HEK293 (cell line): ENCODE measurements around the gene USP6.

Experiments
- CTCF ChIA-PET: fragments of 350-600 bp; formaldehyde crosslinking; extraction: SDS; loops from one replicate; lab custom pipeline; 2021; ENCODE audit warnings: antibody characterized with exemption; lab: Yijun Ruan, JAX
- POLR2A ChIA-PET: fragments of 300-600 bp; formaldehyde crosslinking; extraction: SDS; loops from one replicate; lab custom pipeline; 2020; ENCODE audit warnings: antibody characterized with exemption, inconsistent platforms; lab: Yijun Ruan, JAX
- H3K27ac ChIP-seq: fragments of 200-500 bp; sonication (Bioruptor generic); 2 replicates; pipeline ENCODE4 v1.5.1; 2014; ENCODE audit warnings: low read depth, low read length, control low read depth, inconsistent platforms; ENCODE audit errors: extremely low read depth
- H3K36me3 ChIP-seq, 2 experiments: fragments of 200-500 bp in 1 of 2; sonication (Bioruptor generic) in 1 of 2; 1 replicate in 1 of 2; 2 replicates in 1 of 2; pipeline ENCODE4 v1.5.1; 2014 to 2017; ENCODE audit warnings: inconsistent platforms in 2 of 2, low read length in 2 of 2; ENCODE audit not compliant: control insufficient read depth in 2 of 2, insufficient read depth in 1 of 2
- H3K4me1 ChIP-seq: fragments of 200-500 bp; sonication (Bioruptor generic); 2 replicates; pipeline ENCODE4 v1.5.1; 2014; ENCODE audit warnings: mild to moderate bottlenecking, low read length, inconsistent platforms; ENCODE audit not compliant: control insufficient read depth, insufficient read depth
- H3K4me3 ChIP-seq: 2 replicates; pipeline ENCODE4 v1.5.1; 2011; ENCODE audit warnings: low read depth, mild to moderate bottlenecking, control low read depth, low read length, moderate library complexity
- H3K9me3 ChIP-seq: fragments of 200-500 bp; sonication (Bioruptor generic); 2 replicates; pipeline ENCODE4 v1.5.1; 2014; ENCODE audit warnings: low read depth, low read length, inconsistent platforms; ENCODE audit not compliant: control insufficient read depth, insufficient read depth
- GFI1B ChIP-seq: fragments of 450-650 bp; formaldehyde crosslinking; IDR thresholded peaks from 2 replicates; pipeline ENCODE4 v1.5.1; 2016; ENCODE audit warnings: missing biosample characterization, missing genetic modification characterization
- GLIS2 ChIP-seq: fragments of 450-650 bp; formaldehyde crosslinking; IDR thresholded peaks from 2 replicates; pipeline ENCODE4 v1.5.1; 2016; ENCODE audit warnings: missing biosample characterization, missing genetic modification characterization
- MZF1 ChIP-seq: fragments of 450-650 bp; formaldehyde crosslinking; IDR thresholded peaks from 2 replicates; pipeline ENCODE4 v1.5.1; 2017; ENCODE audit warnings: missing biosample characterization, missing genetic modification characterization, borderline replicate concordance
- PRDM10 ChIP-seq: fragments of 450-650 bp; formaldehyde crosslinking; IDR thresholded peaks from 2 replicates; pipeline ENCODE4 v1.5.1; 2016; ENCODE audit warnings: missing biosample characterization, missing genetic modification characterization
- TCF7L2 ChIP-seq: IDR thresholded peaks from 2 replicates; pipeline ENCODE4 v1.6.1; 2011; ENCODE audit warnings: low read depth, mild to moderate bottlenecking, inconsistent platforms, low read length, moderate library complexity, borderline replicate concordance
- YY1 ChIP-seq: fragments of 450-650 bp; formaldehyde crosslinking; IDR thresholded peaks from 2 replicates; pipeline ENCODE4 v1.5.1; 2018; ENCODE audit warnings: missing biosample characterization, missing genetic modification characterization
- YY2 ChIP-seq: fragments of 450-650 bp; formaldehyde crosslinking; IDR thresholded peaks from 2 replicates; pipeline ENCODE4 v1.5.1; 2016; ENCODE audit warnings: missing biosample characterization, missing genetic modification characterization
- ZBTB48 ChIP-seq: fragments of 450-650 bp; formaldehyde crosslinking; IDR thresholded peaks from 2 replicates; pipeline ENCODE4 v1.5.1; 2016; ENCODE audit warnings: missing biosample characterization, missing genetic modification characterization
- ZFP41 ChIP-seq: fragments of 450-650 bp; formaldehyde crosslinking; IDR thresholded peaks from 2 replicates; pipeline ENCODE4 v1.5.1; 2016; ENCODE audit warnings: missing biosample characterization, missing genetic modification characterization, borderline replicate concordance
- ZNF157 ChIP-seq: fragments of 450-650 bp; formaldehyde crosslinking; IDR thresholded peaks from 2 replicates; pipeline ENCODE4 v1.5.1; 2016; ENCODE audit warnings: missing biosample characterization, missing genetic modification characterization
- ZNF214 ChIP-seq: fragments of 450-650 bp; formaldehyde crosslinking; IDR thresholded peaks from 2 replicates; pipeline ENCODE4 v1.5.1; 2017; ENCODE audit warnings: missing biosample characterization, mild to moderate bottlenecking, missing genetic modification characterization, borderline replicate concordance
- ZNF324 ChIP-seq: fragments of 450-650 bp; formaldehyde crosslinking; IDR thresholded peaks from 2 replicates; pipeline ENCODE4 v1.5.1; 2016; ENCODE audit warnings: missing biosample characterization, missing genetic modification characterization
- ZNF354C ChIP-seq: fragments of 450-650 bp; formaldehyde crosslinking; IDR thresholded peaks from 2 replicates; pipeline ENCODE4 v1.5.1; 2016; ENCODE audit warnings: missing biosample characterization, missing genetic modification characterization, low read depth, borderline replicate concordance
- ZNF362 ChIP-seq: fragments of 450-650 bp; formaldehyde crosslinking; IDR thresholded peaks from 2 replicates; pipeline ENCODE4 v1.5.1; 2016; ENCODE audit warnings: missing biosample characterization, missing genetic modification characterization
- ZNF529 ChIP-seq: fragments of 450-650 bp; formaldehyde crosslinking; IDR thresholded peaks from 2 replicates; pipeline ENCODE4 v1.5.1; 2017; ENCODE audit warnings: missing genetic modification characterization, missing biosample characterization; ENCODE audit not compliant: insufficient replicate concordance
- ZNF629 ChIP-seq: fragments of 450-650 bp; formaldehyde crosslinking; IDR thresholded peaks from 2 replicates; pipeline ENCODE4 v1.5.1; 2017; ENCODE audit warnings: missing biosample characterization, missing genetic modification characterization
- ZNF658 ChIP-seq: fragments of 450-650 bp; formaldehyde crosslinking; IDR thresholded peaks from 2 replicates; pipeline ENCODE4; 2016; ENCODE audit warnings: missing biosample characterization, missing genetic modification characterization
- TF ChIP-seq, protein P1 (sequence below): fragments of 450-650 bp; formaldehyde crosslinking; conservative IDR thresholded peaks from 2 replicates; pipeline ENCODE4 v1.5.1; 2016; ENCODE audit warnings: low read depth, missing biosample characterization, missing genetic modification characterization

Gene USP6

GRCh38 chr17:5122586-5123342, 6.9 kb downstream of the USP6 start (continued):
- TF ChIP-seq PRDM10 (tag by site-specific recombination) (no peak), ZNF629 (tag by site-specific recombination) (no peak)

DNA sequence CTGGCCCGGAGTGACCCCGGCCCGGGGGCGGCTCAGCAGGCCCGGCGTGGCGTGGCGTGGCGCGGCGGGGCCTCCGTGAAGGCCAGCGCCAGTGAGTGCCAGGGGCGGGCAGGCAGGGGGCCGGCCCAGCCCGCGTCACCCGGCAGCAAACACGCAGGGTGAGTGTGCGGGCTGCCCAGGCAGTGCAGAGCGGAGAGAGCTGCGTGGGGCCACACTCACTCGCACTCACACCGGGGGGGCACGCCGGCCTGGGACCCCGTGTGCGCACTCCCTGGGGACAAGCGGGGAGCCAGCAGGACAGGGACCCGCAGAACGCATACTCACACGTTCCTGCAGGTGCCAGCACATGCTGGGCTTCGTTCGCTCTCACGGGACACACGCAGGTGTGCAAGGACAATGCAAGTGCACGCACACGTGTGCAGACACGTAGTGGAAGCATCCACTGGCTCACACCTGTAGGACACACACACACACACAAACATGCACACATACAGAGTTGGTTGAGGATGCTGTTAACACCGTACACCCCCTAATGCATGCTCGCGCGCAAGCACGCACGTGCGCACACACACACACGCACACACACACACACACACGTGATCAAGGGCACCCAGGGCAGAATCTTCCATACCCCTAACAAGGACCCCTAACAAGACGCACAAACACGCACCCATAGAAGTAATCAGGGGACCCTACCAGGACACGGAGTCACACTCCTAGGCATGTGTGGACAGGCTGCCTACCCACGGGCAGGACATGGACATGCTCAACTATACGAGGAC, 7.7 kb downstream of the USP6 start:
- H3K4me3 ChIP-seq, result no peak overlapping the region
- CTCF ChIA-PET, result no interaction called here
- H3K27ac ChIP-seq, result no peak overlapping the region
- H3K9me3 ChIP-seq, result no peaks in the 10 kb centered on the region
- H3K36me3 ChIP-seq, result no peaks in the 10 kb centered on the region
- no peaks in the 10 kb centered on the region for H3K4me1 ChIP-seq
- POLR2A ChIA-PET, result no interaction called here
- TF ChIP-seq MZF1 (tag by site-specific recombination) (no peak), ZNF529 (tag by site-specific recombination) (no peak), ZNF658 (tag by site-specific recombination) (no peak), ZBTB48 (no peak), YY1 (tag by site-specific recombination) (no peak), YY2 (no peak), ZNF362 (no peak), PRDM10 (tag by site-specific recombination) (no peak), ZNF214 (tag by site-specific recombination) (no peak), ZFP41 (tag by site-specific recombination) (no peak), ZNF157 (tag by site-specific recombination) (no peak), GLIS2 (tag by site-specific recombination) (no peak), GFI1B (no peak), ZNF324 (tag by site-specific recombination) (no peak), TCF7L2 (no peak), ZNF354C (tag by site-specific recombination) (no peak)
- TF ChIP-seq, protein P1, sequence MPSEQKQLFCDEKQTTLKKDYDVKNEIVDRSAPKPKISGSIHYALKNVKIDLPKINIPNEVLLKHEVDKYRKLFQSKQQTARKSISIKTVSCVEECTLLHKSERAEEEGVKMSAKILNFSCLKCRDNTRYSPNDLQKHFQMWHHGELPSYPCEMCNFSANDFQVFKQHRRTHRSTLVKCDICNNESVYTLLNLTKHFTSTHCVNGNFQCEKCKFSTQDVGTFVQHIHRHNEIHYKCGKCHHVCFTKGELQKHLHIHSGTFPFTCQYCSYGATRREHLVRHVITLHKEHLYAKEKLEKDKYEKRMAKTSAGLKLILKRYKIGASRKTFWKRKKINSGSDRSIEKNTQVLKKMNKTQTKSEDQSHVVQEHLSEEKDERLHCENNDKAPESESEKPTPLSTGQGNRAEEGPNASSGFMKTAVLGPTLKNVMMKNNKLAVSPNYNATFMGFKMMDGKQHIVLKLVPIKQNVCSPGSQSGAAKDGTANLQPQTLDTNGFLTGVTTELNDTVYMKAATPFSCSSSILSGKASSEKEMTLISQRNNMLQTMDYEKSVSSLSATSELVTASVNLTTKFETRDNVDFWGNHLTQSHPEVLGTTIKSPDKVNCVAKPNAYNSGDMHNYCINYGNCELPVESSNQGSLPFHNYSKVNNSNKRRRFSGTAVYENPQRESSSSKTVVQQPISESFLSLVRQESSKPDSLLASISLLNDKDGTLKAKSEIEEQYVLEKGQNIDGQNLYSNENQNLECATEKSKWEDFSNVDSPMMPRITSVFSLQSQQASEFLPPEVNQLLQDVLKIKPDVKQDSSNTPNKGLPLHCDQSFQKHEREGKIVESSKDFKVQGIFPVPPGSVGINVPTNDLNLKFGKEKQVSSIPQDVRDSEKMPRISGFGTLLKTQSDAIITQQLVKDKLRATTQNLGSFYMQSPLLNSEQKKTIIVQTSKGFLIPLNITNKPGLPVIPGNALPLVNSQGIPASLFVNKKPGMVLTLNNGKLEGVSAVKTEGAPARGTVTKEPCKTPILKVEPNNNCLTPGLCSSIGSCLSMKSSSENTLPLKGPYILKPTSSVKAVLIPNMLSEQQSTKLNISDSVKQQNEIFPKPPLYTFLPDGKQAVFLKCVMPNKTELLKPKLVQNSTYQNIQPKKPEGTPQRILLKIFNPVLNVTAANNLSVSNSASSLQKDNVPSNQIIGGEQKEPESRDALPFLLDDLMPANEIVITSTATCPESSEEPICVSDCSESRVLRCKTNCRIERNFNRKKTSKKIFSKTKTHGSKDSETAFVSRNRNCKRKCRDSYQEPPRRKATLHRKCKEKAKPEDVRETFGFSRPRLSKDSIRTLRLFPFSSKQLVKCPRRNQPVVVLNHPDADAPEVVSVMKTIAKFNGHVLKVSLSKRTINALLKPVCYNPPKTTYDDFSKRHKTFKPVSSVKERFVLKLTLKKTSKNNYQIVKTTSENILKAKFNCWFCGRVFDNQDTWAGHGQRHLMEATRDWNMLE (tag by site-specific recombination), result no peak
